ENCODE results near the gene IRF2BP2. TPM values are rescaled to one million over a fixed set of nuclear protein-coding genes. Genes with fewer than 3 reads are reported as not detected.
A peak's percentile ranks its signal among the peaks of the same experiment; 100 is the strongest.
"Not testable (repeated sequence)": the region's sequence is repeated elsewhere in the genome, so short reads cannot be mapped to it uniquely, and the experiment has no call there.

Gene IRF2BP2
- total RNA-seq, 1 experiment from 2014 or later: 52.8 TPM

- peak; percentile 96 for DNase-seq
- Histone ChIP-seq H3K4me3 (peak overlapping the region; percentile 46), H3K36me3 (peaks cover 32% of the 10 kb centered on the region), H3K27me3 (no peaks in the 10 kb centered on the region), H3K9me3 (peaks cover 6% of the 10 kb centered on the region)
Measured at GRCh38 chr1:234599617-234600417, 10.2 kb downstream of the IRF2BP2 start.

GRCh38 chr1:234598974-234599616, 10.9 kb downstream of the IRF2BP2 start:
- Histone ChIP-seq H3K4me3 (peak overlapping the region; percentile 46), H3K36me3 (peaks cover 24% of the 10 kb centered on the region), H3K27me3 (no peaks in the 10 kb centered on the region), H3K9me3 (peaks cover 6% of the 10 kb centered on the region)
- DNase-seq: no peak

GRCh38 chr1:234597894-234598293, 12.1 kb downstream of the IRF2BP2 start:
- Histone ChIP-seq H3K36me3 (peaks cover 12% of the 10 kb centered on the region), H3K4me3 (no peak overlapping the region), H3K27me3 (no peaks in the 10 kb centered on the region), H3K9me3 (peaks cover 6% of the 10 kb centered on the region)
- DNase-seq: peak; percentile 53

GRCh38 chr1:234595899-234596298, 14.1 kb downstream of the IRF2BP2 start:
- no peak for DNase-seq
- peaks cover 6% of the 10 kb centered on the region for H3K9me3 ChIP-seq
- no peak overlapping the region for H3K4me3 ChIP-seq
- no peaks in the 10 kb centered on the region for H3K27me3 ChIP-seq
- H3K36me3 ChIP-seq: peaks cover 2% of the 10 kb centered on the region

GRCh38 chr1:234594575-234594974, 15.4 kb downstream of the IRF2BP2 start:
- not testable (repeated sequence) for H3K9me3 ChIP-seq, H3K27me3 ChIP-seq, H3K36me3 ChIP-seq, DNase-seq, H3K4me3 ChIP-seq

GRCh38 chr1:234593771-234594504, 16.0 kb downstream of the IRF2BP2 start:
- no peaks in the 10 kb centered on the region for H3K27me3 ChIP-seq
- H3K36me3 ChIP-seq: no peaks in the 10 kb centered on the region
- H3K9me3 ChIP-seq: peaks cover 6% of the 10 kb centered on the region
- no peak overlapping the region for H3K4me3 ChIP-seq
- no peak for DNase-seq

- H3K36me3 ChIP-seq: no peaks in the 10 kb centered on the region
- DNase-seq: no peak
Measured at GRCh38 chr1:234593109-234593508, 16.9 kb downstream of the IRF2BP2 start.

GRCh38 chr1:234592240-234592639, 17.7 kb downstream of the IRF2BP2 start:
- no peak overlapping the region for H3K4me3 ChIP-seq
- peaks cover under 1% of the 10 kb centered on the region for H3K9me3 ChIP-seq
- H3K36me3 ChIP-seq: no peaks in the 10 kb centered on the region
- no peaks in the 10 kb centered on the region for H3K27me3 ChIP-seq
- DNase-seq: no peak

More at GRCh38 chr1:234593109-234593508, 16.9 kb downstream of the IRF2BP2 start:
- H3K9me3 ChIP-seq: peaks cover 6% of the 10 kb centered on the region
- no peaks in the 10 kb centered on the region for H3K27me3 ChIP-seq
- no peak overlapping the region for H3K4me3 ChIP-seq

GRCh38 chr1:234591131-234591530, 18.8 kb downstream of the IRF2BP2 start:
- no peaks in the 10 kb centered on the region for H3K27me3 ChIP-seq
- no peak for DNase-seq
- H3K36me3 ChIP-seq: no peaks in the 10 kb centered on the region
- no peak overlapping the region for H3K4me3 ChIP-seq
- H3K9me3 ChIP-seq: no peaks in the 10 kb centered on the region

- Histone ChIP-seq H3K27me3 (no peaks in the 10 kb centered on the region), H3K4me3 (no peak overlapping the region), H3K9me3 (no peaks in the 10 kb centered on the region), H3K36me3 (no peaks in the 10 kb centered on the region)
- peak; percentile 79 for DNase-seq
Measured at GRCh38 chr1:234589854-234590620, 19.9 kb downstream of the IRF2BP2 start.

GRCh38 chr1:234589064-234589800, 20.7 kb downstream of the IRF2BP2 start:
- DNase-seq: peak; percentile 83
- H3K27me3 ChIP-seq: no peaks in the 10 kb centered on the region
- H3K36me3 ChIP-seq: no peaks in the 10 kb centered on the region
- H3K4me3 ChIP-seq: no peak overlapping the region
- no peaks in the 10 kb centered on the region for H3K9me3 ChIP-seq

- H3K9me3 ChIP-seq: no peaks in the 10 kb centered on the region
- no peak for DNase-seq
- H3K27me3 ChIP-seq: no peaks in the 10 kb centered on the region
- no peak overlapping the region for H3K4me3 ChIP-seq
- H3K36me3 ChIP-seq: no peaks in the 10 kb centered on the region
Measured at GRCh38 chr1:234588386-234588785, 21.6 kb downstream of the IRF2BP2 start.

GRCh38 chr1:234586892-234587485, 23.0 kb downstream of the IRF2BP2 start:
- H3K4me3 ChIP-seq: no peak overlapping the region
- no peaks in the 10 kb centered on the region for H3K36me3 ChIP-seq
- no peaks in the 10 kb centered on the region for H3K9me3 ChIP-seq
- no peaks in the 10 kb centered on the region for H3K27me3 ChIP-seq
- DNase-seq: no peak

- no peaks in the 10 kb centered on the region for H3K27me3 ChIP-seq
- H3K36me3 ChIP-seq: no peaks in the 10 kb centered on the region
- no peak overlapping the region for H3K4me3 ChIP-seq
- no peaks in the 10 kb centered on the region for H3K9me3 ChIP-seq
- no peak for DNase-seq
Measured at GRCh38 chr1:234586304-234586703, 23.7 kb downstream of the IRF2BP2 start.

- Histone ChIP-seq H3K36me3 (no peaks in the 10 kb centered on the region), H3K4me3 (no peak overlapping the region), H3K27me3 (no peaks in the 10 kb centered on the region), H3K9me3 (no peaks in the 10 kb centered on the region)
- DNase-seq: peak; percentile 82
Measured at GRCh38 chr1:234585330-234586055, 24.5 kb downstream of the IRF2BP2 start.

Measured in MG63 (cell line).